AG04450 (cell line): ENCODE measurements around the gene RAB18. TPM values are rescaled to one million over a fixed set of nuclear protein-coding genes. Genes with fewer than 3 reads are reported as not detected.

Experiments used
- CTCF ChIA-PET: fragments of 300-600, 350-600 bp; formaldehyde crosslinking; extraction: SDS; loops from one replicate; lab custom pipeline; 2022; ENCODE audit warnings: antibody characterized with exemption, inconsistent platforms; lab: Charles Lee
- POLR2A ChIA-PET: fragments of 350-600 bp; formaldehyde crosslinking; extraction: SDS; loops from one replicate; lab custom pipeline; 2021; ENCODE audit warnings: antibody characterized with exemption, inconsistent platforms; lab: Yijun Ruan, JAX
- DNase-seq: peaks from one replicate; pipeline ENCODE4 v3.0.0-alpha.2; 2011; ENCODE audit warnings: low read depth, low spot score
- H3K27ac ChIP-seq: one replicate; pipeline ENCODE4 v1.5.1; 2012; ENCODE audit warnings: low read depth, low read length, control low read depth
- H3K27me3 ChIP-seq: one replicate; pipeline ENCODE4 v1.6.0; 2012; ENCODE audit warnings: low read length; ENCODE audit not compliant: control insufficient read depth, insufficient read depth
- H3K4me3 ChIP-seq: 2 replicates; pipeline ENCODE4 v1.5.1; 2011; ENCODE audit warnings: mild to moderate bottlenecking, low read depth, low read length, control low read depth
- H3K9me3 ChIP-seq: 2 replicates; pipeline ENCODE4 v1.5.1; 2012; ENCODE audit warnings: low read length; ENCODE audit not compliant: control insufficient read depth, insufficient read depth
- polyA plus RNA-seq: library from polyadenylated mRNA; depleted of rRNA; stranded (reverse); fragments of >200 nt; gene quantifications from 2 replicates; pipeline ENCODE4 v1.2.3, GENCODE V29; 2011
- TF ChIP-seq, protein P1 (sequence below): IDR thresholded peaks from 2 replicates; pipeline ENCODE4 v1.5.1; 2011; ENCODE audit warnings: low read depth, low read length, control low read depth, inconsistent platforms

RAB18 gene
- polyA plus RNA-seq, 1 experiment: 93.5 TPM

DNA sequence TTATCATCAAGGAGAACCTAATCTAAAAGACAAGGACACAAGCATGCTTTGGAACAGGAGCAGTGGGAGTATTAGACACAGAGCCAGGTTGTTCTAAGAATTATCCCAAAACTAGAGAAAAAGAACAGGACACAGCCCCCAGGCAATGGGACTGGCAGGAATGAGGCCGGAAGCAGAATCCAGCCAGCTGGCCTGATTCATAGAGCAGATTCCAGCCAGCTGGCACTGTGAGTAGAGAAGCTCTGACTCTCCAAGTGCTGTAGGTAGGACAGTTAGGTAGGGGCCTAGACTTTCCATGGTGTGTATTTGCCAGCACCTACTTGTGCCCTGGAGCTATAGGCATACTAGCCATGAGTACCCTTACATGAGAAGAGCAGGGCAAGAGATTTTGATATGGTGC is 13.3 kb upstream of the RAB18 start:
- CTCF ChIA-PET: interaction anchor here (0.6 kb wide), 1 partner anchor 46 kb away, joined by 6 read pairs; no protein-coding TSS in a partner anchor
- no peak for DNase-seq
- H3K4me3 ChIP-seq: no peak overlapping the region
- TF ChIP-seq, protein P1, sequence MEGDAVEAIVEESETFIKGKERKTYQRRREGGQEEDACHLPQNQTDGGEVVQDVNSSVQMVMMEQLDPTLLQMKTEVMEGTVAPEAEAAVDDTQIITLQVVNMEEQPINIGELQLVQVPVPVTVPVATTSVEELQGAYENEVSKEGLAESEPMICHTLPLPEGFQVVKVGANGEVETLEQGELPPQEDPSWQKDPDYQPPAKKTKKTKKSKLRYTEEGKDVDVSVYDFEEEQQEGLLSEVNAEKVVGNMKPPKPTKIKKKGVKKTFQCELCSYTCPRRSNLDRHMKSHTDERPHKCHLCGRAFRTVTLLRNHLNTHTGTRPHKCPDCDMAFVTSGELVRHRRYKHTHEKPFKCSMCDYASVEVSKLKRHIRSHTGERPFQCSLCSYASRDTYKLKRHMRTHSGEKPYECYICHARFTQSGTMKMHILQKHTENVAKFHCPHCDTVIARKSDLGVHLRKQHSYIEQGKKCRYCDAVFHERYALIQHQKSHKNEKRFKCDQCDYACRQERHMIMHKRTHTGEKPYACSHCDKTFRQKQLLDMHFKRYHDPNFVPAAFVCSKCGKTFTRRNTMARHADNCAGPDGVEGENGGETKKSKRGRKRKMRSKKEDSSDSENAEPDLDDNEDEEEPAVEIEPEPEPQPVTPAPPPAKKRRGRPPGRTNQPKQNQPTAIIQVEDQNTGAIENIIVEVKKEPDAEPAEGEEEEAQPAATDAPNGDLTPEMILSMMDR: no peak
- peaks cover 3% of the 10 kb centered on the region; the same call in 1 of the 2 replicates for H3K9me3 ChIP-seq
- H3K27me3 ChIP-seq: peaks cover 2% of the 10 kb centered on the region
- no peak overlapping the region for H3K27ac ChIP-seq
- POLR2A ChIA-PET: no interaction called here

DNA sequence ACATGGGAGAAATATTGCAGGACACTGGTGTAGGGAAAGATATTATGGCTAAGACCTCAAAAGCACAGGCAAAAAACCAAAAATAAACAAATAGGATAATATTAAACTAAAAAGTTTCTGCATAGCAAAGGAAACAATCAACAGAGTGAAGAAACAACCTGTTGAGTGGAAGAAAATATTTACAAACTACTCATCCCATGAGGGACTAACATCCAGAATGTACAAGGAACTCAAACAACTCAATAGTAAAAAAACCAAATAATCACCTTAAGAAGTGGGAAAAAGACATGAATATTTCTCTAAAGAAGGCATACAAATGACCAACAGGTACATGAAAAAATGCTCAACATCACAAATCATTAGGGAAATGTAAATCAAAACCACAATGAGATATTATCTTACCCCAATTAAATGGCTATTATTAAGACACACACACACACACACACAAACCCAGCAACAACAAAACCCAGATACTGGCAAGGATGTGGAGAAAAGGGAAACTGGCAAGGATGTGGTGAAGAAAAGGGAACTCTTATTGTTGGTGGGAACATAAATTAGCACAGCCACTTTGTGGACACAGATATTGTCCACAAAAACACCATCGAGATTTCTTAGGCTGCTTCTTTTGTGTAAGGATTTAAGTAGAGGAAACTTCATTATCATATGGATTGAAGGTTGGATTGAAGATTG is 9.8 kb upstream of the RAB18 start:
- DNase-seq: no peak
- Histone ChIP-seq H3K9me3 (peaks cover 3% of the 10 kb centered on the region; the same call in 1 of the 2 replicates), H3K27ac (no peak overlapping the region), H3K27me3 (peaks cover 8% of the 10 kb centered on the region), H3K4me3 (no peak overlapping the region)
- CTCF ChIA-PET: no interaction called here
- TF ChIP-seq, protein P1: no peak
- POLR2A ChIA-PET: interaction anchor here (0.7 kb wide), 1 partner anchor 16 kb away, joined by 3 read pairs; no protein-coding TSS in a partner anchor

DNA sequence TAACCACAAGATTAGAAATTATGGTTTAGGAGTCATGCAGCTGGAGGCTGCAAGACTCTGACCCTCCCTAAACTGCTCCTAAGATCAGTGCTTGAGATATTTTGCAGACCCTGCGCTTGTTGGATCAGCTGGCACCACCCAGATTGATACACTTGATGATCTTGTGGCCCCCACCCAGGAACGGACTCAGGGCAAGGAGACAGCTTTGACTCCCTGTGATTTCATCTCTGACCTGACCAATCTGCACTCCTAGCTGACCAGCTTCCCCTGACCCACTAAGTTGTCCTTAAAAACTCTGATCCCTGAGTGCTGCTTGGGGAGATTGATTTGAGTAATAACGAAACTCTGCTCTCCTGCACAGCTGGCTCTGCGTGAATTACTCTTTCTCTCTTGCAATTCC is 8.0 kb upstream of the RAB18 start:
- no peak for DNase-seq
- no peak overlapping the region for H3K4me3 ChIP-seq
- H3K27me3 ChIP-seq: peaks cover 10% of the 10 kb centered on the region
- ChIA-PET POLR2A (no interaction called here), CTCF (interaction anchor here (0.6 kb wide), 1 partner anchor 496 kb away, joined by 3 read pairs; no protein-coding TSS in a partner anchor)
- no peak overlapping the region for H3K27ac ChIP-seq
- H3K9me3 ChIP-seq: no peaks in the 10 kb centered on the region; the same call in 1 of the 2 replicates
- TF ChIP-seq, protein P1: no peak

DNA sequence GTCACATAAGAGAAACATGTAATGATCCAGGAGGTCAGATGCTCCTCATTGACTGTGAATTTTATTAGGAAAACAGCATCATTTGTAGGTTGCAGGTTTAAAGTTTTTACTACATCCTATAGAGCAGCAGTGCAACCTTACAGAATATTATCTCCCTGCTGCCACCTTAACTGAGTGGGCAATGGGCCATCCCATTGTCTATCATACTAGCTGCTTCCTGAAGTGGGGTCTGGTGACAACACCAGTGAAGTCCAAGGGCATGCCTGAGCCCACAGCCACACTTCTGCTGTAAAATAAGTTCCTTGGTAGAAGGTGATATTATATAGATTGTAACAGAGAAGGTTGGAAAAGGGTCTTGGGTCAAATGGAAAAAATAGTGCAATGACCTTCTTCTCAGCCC is 4.0 kb upstream of the RAB18 start:
- Histone ChIP-seq H3K4me3 (no peak overlapping the region), H3K27me3 (peaks cover 12% of the 10 kb centered on the region), H3K9me3 (no peaks in the 10 kb centered on the region; the same call in 1 of the 2 replicates), H3K27ac (no peak overlapping the region)
- POLR2A ChIA-PET: no interaction called here
- CTCF ChIA-PET: interaction anchor here (0.7 kb wide), 1 partner anchor 1866 kb away, joined by 3 read pairs; no protein-coding TSS in a partner anchor
- no peak for DNase-seq
- TF ChIP-seq, protein P1: no peak

DNA sequence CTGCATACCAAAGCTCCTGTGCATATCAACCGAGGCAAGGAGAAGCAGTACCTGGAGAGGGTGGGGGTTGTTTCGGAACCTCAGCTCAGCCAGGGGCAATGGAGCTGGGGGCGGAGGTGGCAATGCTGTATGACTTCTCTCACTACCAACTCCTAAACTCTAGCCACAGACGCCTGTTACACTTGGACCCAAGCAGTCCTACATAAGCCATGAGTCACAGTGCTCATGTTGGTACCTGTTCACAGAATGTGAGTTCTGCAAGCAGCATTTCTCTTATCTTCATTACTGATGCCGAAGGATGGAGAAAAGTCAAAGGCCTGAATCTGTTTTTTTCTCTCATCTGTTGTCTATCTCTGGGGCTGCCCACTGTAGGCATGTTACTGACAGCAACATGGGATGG is 3.2 kb upstream of the RAB18 start:
- CTCF ChIA-PET: no interaction called here
- POLR2A ChIA-PET: no interaction called here
- peaks cover 12% of the 10 kb centered on the region for H3K27me3 ChIP-seq

More for the DNA sequence above, 3.2 kb upstream of the RAB18 start:
- H3K4me3 ChIP-seq: no peak overlapping the region
- no peaks in the 10 kb centered on the region; the same call in 1 of the 2 replicates for H3K9me3 ChIP-seq
- no peak overlapping the region for H3K27ac ChIP-seq
- no peak for DNase-seq
- TF ChIP-seq, protein P1: no peak
